HFFc6 (cell line): ENCODE measurements around the gene RUFY3. TPM values are rescaled to one million over a fixed set of nuclear protein-coding genes. Genes with fewer than 3 reads are reported as not detected.

Experiments used
- DNase-seq: peaks from one replicate; pipeline ENCODE4 v3.0.0-alpha.2; 2018
- H3K27ac Mint-ChIP-seq: 2 replicates; pipeline ENCODE4 v1.8.0; 2020; ENCODE audit warnings: mild to moderate bottlenecking, mixed read lengths
- H3K27me3 Mint-ChIP-seq: 2 replicates; pipeline ENCODE4 v1.8.0; 2021; ENCODE audit warnings: mild to moderate bottlenecking, moderate library complexity, mixed read lengths; ENCODE audit not compliant: insufficient read depth
- H3K36me3 Mint-ChIP-seq: 2 replicates; pipeline ENCODE4 v1.8.0; 2021; ENCODE audit warnings: low read depth, mixed read lengths
- H3K4me1 Mint-ChIP-seq: 2 replicates; pipeline ENCODE4 v1.8.0; 2020; ENCODE audit warnings: low read depth, mixed read lengths
- H3K4me3 Mint-ChIP-seq: 2 replicates; pipeline ENCODE4 v1.8.0; 2020; ENCODE audit warnings: mild to moderate bottlenecking, moderate library complexity, mixed read lengths
- H3K9me3 Mint-ChIP-seq: 2 replicates; pipeline ENCODE4 v1.8.0; 2020; ENCODE audit warnings: mild to moderate bottlenecking, mixed read lengths
- CTCF ChIP-seq: fragments of 200-600 bp; sonication (generic); IDR thresholded peaks from 2 replicates; pipeline ENCODE4 v1.5.0; 2021; ENCODE audit warnings: antibody characterized with exemption, mild to moderate bottlenecking
- long read RNA-seq: library from polyadenylated mRNA; unstranded; transcript quantifications from one replicate; pipeline ENCODE4 v2.0.0, GENCODE V29; 2019
- total RNA-seq, 6 experiments: library from RNA; stranded (reverse); fragmentation: NEBNext Ultra II Directional; extraction: Animal tissue kit (Norgen Biotek cat#: 25700); gene quantifications; 2 replicates in 1 of 6; 3 replicates in 5 of 6; pipeline ENCODE4 v1.2.3, GENCODE V29; 2021

RUFY3 gene, protein sequence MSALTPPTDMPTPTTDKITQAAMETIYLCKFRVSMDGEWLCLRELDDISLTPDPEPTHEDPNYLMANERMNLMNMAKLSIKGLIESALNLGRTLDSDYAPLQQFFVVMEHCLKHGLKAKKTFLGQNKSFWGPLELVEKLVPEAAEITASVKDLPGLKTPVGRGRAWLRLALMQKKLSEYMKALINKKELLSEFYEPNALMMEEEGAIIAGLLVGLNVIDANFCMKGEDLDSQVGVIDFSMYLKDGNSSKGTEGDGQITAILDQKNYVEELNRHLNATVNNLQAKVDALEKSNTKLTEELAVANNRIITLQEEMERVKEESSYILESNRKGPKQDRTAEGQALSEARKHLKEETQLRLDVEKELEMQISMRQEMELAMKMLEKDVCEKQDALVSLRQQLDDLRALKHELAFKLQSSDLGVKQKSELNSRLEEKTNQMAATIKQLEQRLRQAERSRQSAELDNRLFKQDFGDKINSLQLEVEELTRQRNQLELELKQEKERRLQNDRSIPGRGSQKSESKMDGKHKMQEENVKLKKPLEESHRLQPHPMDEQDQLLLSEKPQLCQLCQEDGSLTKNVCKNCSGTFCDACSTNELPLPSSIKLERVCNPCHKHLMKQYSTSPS
- total RNA-seq = 10 to 100 TPM; 35.7 to 44.8 (median 38.4) TPM
- long read RNA-seq, partial matches to known transcripts = 11 of 19 reads
- long read RNA-seq, other reads (novel, unspliced or antisense) = 6 of 19 reads

DNA sequence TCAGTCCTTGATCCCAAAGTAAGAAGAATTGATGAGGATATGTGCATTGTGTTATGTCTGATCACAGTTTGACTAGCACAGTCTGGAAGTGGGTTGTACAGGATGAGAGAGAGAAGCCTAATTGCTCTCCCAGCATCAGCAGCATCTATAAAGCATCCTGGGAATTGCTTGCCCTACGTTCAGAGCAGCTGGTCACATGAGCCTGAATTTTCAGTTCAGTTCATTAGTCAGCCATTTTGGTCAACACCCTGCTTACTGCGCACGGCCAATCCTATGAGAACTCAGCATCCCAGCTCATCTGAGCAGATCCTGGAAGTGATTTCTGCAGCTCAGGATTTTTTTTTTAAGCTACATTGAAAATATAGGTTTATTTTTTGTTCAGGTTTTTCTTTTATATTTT, at the start of gene RUFY3:
Gene RUFY3, plus strand, starts transcription at position 218 of the 400 bp plus-strand sequence. CDS start 610 bp downstream, outside the sequence.
- peak; percentile 97 for DNase-seq
- H3K27ac Mint-ChIP-seq = peak within 1 kb of the TSS; percentile 95
- H3K4me3 Mint-ChIP-seq = peak within 1 kb of the TSS; percentile 92
- no peak for TF ChIP-seq CTCF
- no peaks in the 10 kb centered on the region for H3K27me3 Mint-ChIP-seq
- H3K36me3 Mint-ChIP-seq = peaks cover 16% of the 10 kb centered on the region
- H3K4me1 Mint-ChIP-seq = peaks cover 26% of the 10 kb centered on the region
- no peaks in the 10 kb centered on the region for H3K9me3 Mint-ChIP-seq

DNA sequence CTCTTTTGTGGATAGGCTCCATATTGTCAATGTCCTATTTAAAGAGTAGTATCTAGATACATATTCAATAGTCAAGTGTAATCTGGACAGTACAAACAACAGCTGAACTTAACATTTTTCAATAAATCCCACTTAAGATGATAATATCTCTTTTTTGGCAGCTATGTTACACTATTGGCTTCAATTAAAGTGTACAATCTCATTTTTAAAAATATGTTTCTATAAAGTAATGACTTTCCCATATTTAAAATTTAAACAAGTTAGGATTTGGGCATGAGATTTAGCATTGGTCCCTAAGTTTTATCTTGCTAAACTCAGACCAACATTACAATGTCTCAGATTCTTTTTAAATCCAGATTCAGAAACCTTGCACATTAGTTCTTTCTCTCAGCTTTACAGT, 47.6 kb upstream of the RUFY3 start:
- Mint-ChIP-seq H3K27ac (no peak overlapping the region), H3K36me3 (no peaks in the 10 kb centered on the region), H3K4me3 (no peak overlapping the region), H3K27me3 (no peaks in the 10 kb centered on the region), H3K4me1 (peaks cover 37% of the 10 kb centered on the region), H3K9me3 (no peaks in the 10 kb centered on the region)
- TF ChIP-seq CTCF = no peak
- DNase-seq = no peak

DNA sequence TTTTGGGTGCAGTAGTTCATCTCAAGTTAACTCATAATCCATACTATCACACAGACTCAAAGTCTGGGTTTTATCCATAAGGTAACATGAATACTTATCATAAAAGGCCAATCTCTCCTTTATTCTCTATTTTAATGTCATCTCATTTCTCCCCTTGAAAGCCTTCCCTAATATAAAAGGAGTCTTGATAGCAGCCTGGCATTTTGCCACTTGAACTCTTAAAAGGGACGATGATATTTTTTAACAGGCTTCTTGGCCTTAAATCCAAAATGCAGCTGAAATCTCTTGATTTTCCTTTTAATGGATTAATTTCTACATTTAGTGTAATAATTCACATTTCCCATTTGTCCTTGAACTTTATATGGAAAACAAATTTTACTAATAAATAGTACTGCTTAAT, 47.0 kb upstream of the RUFY3 start:
- no peak overlapping the region for H3K4me3 Mint-ChIP-seq
- DNase-seq = no peak
- peaks cover 35% of the 10 kb centered on the region for H3K4me1 Mint-ChIP-seq
- TF ChIP-seq CTCF = no peak
- H3K27me3 Mint-ChIP-seq = no peaks in the 10 kb centered on the region
- no peak overlapping the region for H3K27ac Mint-ChIP-seq
- H3K36me3 Mint-ChIP-seq = no peaks in the 10 kb centered on the region
- no peaks in the 10 kb centered on the region for H3K9me3 Mint-ChIP-seq

DNA sequence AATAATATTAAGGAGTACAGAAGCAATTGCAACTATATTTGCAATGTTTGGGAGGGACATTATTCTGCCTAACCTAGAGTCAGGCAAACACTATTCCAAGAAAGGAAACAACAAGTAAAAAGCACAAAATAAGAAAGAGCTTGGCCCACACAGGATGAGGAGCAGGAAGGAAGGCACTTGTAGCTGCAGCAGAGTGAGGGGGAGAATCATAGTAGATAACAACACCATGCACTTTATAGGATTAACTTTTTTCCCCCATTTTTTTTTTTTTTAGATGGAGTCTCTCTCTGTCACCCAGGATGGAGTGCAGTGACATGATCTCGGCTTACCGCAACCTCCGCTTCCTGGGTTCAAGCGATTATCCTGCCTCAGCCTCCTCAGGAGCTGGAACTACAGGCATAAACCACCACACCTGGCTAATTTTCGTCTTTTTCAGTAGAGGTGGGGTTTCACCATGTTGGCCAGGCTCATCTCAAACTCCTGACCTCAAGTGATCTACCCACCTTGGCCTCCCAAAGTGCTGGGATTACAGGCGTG, 45.1 kb upstream of the RUFY3 start:
- no peak for DNase-seq
- Mint-ChIP-seq H3K36me3 (no peaks in the 10 kb centered on the region), H3K9me3 (no peaks in the 10 kb centered on the region), H3K4me3 (no peak overlapping the region), H3K4me1 (peaks cover 18% of the 10 kb centered on the region), H3K27me3 (no peaks in the 10 kb centered on the region), H3K27ac (no peak overlapping the region)
- TF ChIP-seq CTCF = no peak

DNA sequence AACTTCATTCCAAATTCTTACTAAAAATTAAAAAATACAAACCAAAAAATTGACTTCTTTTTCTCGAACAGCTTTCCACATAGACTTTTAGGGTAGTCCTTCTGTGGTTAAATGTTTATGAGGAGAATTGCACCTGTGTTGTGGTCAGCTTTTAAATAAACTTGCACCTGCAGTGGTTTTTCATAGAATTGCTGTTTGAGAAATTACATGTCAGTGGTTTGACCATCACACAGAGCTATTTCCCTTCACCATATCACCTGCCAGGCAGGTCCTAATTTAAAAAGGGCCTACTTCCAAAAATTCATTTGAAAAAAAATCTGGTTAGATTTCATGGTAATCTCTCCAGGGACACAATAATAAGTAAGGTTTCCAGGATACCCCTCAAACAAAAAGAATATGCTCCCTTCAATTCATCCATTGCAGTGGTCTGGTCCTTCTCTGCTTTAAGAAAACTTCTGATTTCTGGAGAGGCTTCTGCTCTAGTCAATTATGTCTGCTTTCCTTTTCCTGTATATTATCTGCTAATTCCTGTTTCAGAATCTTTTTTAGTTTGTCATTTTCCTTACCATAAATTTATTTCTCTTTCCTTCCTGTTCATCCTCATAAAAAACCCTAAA, 43.3 kb upstream of the RUFY3 start:
- H3K4me3 Mint-ChIP-seq = no peak overlapping the region
- no peak for DNase-seq
- no peaks in the 10 kb centered on the region for H3K9me3 Mint-ChIP-seq
- H3K27ac Mint-ChIP-seq = no peak overlapping the region
- H3K4me1 Mint-ChIP-seq = peaks cover 18% of the 10 kb centered on the region
- H3K36me3 Mint-ChIP-seq = no peaks in the 10 kb centered on the region
- H3K27me3 Mint-ChIP-seq = no peaks in the 10 kb centered on the region
- TF ChIP-seq CTCF = no peak
